Fibroblast of villous mesenchyme (primary cell): ENCODE data around the gene PARD6A. TPM values are rescaled to one million over a fixed set of nuclear protein-coding genes. Genes with fewer than 3 reads are reported as not detected.

Experiments used
- DNase-seq: peaks from one replicate; pipeline ENCODE4 v3.0.0-alpha.2; 2010; ENCODE audit warnings: low read depth
- H3K4me3 ChIP-seq: 2 replicates; pipeline ENCODE4 v1.5.1; 2011; ENCODE audit warnings: low read depth, mild to moderate bottlenecking, low read length
- CTCF ChIP-seq: IDR thresholded peaks from 2 replicates; pipeline ENCODE4 v1.5.1; 2012; ENCODE audit warnings: low read depth, mild to moderate bottlenecking, low read length; ENCODE audit not compliant: insufficient read depth
- total RNA-seq: library from RNA; depleted of rRNA; stranded (reverse); fragments of >200 nt; gene quantifications from 2 replicates; pipeline ENCODE4 v1.2.3, GENCODE V29; 2012

Gene PARD6A
- total RNA-seq, 1 donor = 2.6 TPM

GRCh38 chr16:67707210-67707609 lies 46.5 kb downstream of the PARD6A start:
- no peak overlapping the region for H3K4me3 ChIP-seq
- no peak for DNase-seq
- no peak for TF ChIP-seq CTCF

GRCh38 chr16:67707790-67708189 lies 47.0 kb downstream of the PARD6A start:
- no peak for TF ChIP-seq CTCF
- DNase-seq = no peak
- no peak overlapping the region for H3K4me3 ChIP-seq

GRCh38 chr16:67708368-67708771 lies 47.6 kb downstream of the PARD6A start:
- no peak for TF ChIP-seq CTCF
- no peak overlapping the region for H3K4me3 ChIP-seq
- no peak for DNase-seq

GRCh38 chr16:67709050-67709449 lies 48.3 kb downstream of the PARD6A start:
- no peak for TF ChIP-seq CTCF
- DNase-seq = no peak
- no peak overlapping the region for H3K4me3 ChIP-seq

GRCh38 chr16:67710607-67711006 lies 49.8 kb downstream of the PARD6A start:
- no peak for DNase-seq
- TF ChIP-seq CTCF = no peak
- H3K4me3 ChIP-seq = no peak overlapping the region

Other genes with a start within 250 kb of the PARD6A start
- gene ZDHHC1, start 244.5 kb upstream of the PARD6A start, total RNA-seq = 5.2 and 8.1 TPM in 2 replicates
- not detected in 2 replicates for gene HSD11B2, start 229.8 kb upstream of the PARD6A start, total RNA-seq
- gene ATP6V0D1, start 179.8 kb upstream of the PARD6A start, total RNA-seq = 107 and 122 TPM in 2 replicates
- gene AGRP, start 177.4 kb upstream of the PARD6A start, total RNA-seq = not detected in 2 replicates
- gene RIPOR1, start 132.1 kb upstream of the PARD6A start, total RNA-seq = 25.5 and 35.1 TPM in 2 replicates
- 26.1 and 33.7 TPM in 2 replicates for gene CTCF, start 98.4 kb upstream of the PARD6A start, total RNA-seq
- gene CARMIL2, start 15.8 kb upstream of the PARD6A start, total RNA-seq = under 0.01 TPM in 2 replicates
- gene ACD, start 700 bp upstream of the PARD6A start, total RNA-seq = 15.1 and 19.3 TPM in 2 replicates
- 10.0 and 11.2 TPM in 2 replicates for gene ENKD1, start 5.8 kb downstream of the PARD6A start, total RNA-seq
- 1.3 and 3.9 TPM in 2 replicates for gene C16orf86, start 5.9 kb downstream of the PARD6A start, total RNA-seq
- gene GFOD2, start 58.4 kb downstream of the PARD6A start, total RNA-seq = 13.5 and 15.5 TPM in 2 replicates
- gene RANBP10, start 145.6 kb downstream of the PARD6A start, total RNA-seq = 6.1 and 8.6 TPM in 2 replicates
- 0.32 and 1.3 TPM in 2 replicates for gene TSNAXIP1, start 145.9 kb downstream of the PARD6A start, total RNA-seq
- gene THAP11, start 181.4 kb downstream of the PARD6A start, total RNA-seq = 24.8 and 28.9 TPM in 2 replicates
- 255 and 342 TPM in 2 replicates for gene NUTF2, start 186.0 kb downstream of the PARD6A start, total RNA-seq
- 31.6 and 39.7 TPM in 2 replicates for gene CENPT, start 186.7 kb downstream of the PARD6A start, total RNA-seq
- 60.6 and 85.1 TPM in 2 replicates for gene EDC4, start 212.1 kb downstream of the PARD6A start, total RNA-seq
- not detected in 2 replicates for gene NRN1L, start 223.9 kb downstream of the PARD6A start, total RNA-seq
- 13.0 and 13.2 TPM in 2 replicates for gene PSKH1, start 232.3 kb downstream of the PARD6A start, total RNA-seq